Motor neuron (in vitro differentiated cells): ENCODE results near the gene DCDC2B. TPM values are rescaled to one million over a fixed set of nuclear protein-coding genes. Genes with fewer than 3 reads are reported as not detected.

Source experiments
- ATAC-seq, 8 experiments: fragments of 200-7000 bp; cut with Tn5 transposase; replicated peaks in 6 of 8; 2 replicates each; pipeline ENCODE4 v1.8.0; 2021; ENCODE audit warnings: mild to moderate bottlenecking in 8 of 8, moderate library complexity in 8 of 8
- H3K27ac ChIP-seq, 2 donors: fragments of 250-450 bp; sonication (Bioruptor Pico); 2 replicates each; pipeline ENCODE4 v1.9.0; 2021; ENCODE audit warnings: antibody characterized with exemption in 2 of 2, mild to moderate bottlenecking in 2 of 2, moderate library complexity in 1 of 2
- H3K4me1 ChIP-seq, 2 donors: fragments of 250-450 bp; sonication (Bioruptor Pico); replicated peaks in 1 of 2; 2 replicates each; pipeline ENCODE4 v1.6.1; 2021; ENCODE audit warnings: antibody characterized with exemption in 2 of 2, mild to moderate bottlenecking in 2 of 2, moderate library complexity in 1 of 2
- H3K4me3 ChIP-seq, 5 donors: fragments of 250-450 bp; sonication (Bioruptor Pico); 2 replicates each; pipeline ENCODE4 v1.9.0; 2021; ENCODE audit warnings: antibody characterized with exemption in 5 of 5, mild to moderate bottlenecking in 5 of 5, moderate library complexity in 4 of 5
- WGBS, 10 experiments: fragments of 450-650 bp; shearing (Covaris generic); methylation state at CpG; one replicate each; pipeline ENCODE4 v1.0.0; 2022; 5-methylcytosine and 5-hydroxymethylcytosine counted together
- in situ Hi-C, 9 experiments: fragments of 400-800 bp; cut with MboI; loops; one replicate each; pipeline ENCODE4 v1.15.0; 2021; ENCODE audit warnings: low sequenced_read_pairs in 9 of 9, low pct_unique_long_range_greater_than_20kb in 2 of 9; ENCODE audit not compliant: unreplicated experiment in 9 of 9
- total RNA-seq, 8 experiments: library from RNA; unstranded; fragments of 300-600 nt; gene quantifications; 2 replicates each; pipeline versions ENCODE4 v1.2.3 to v1.2.4, GENCODE V29; 2022

DCDC2B gene
- total RNA-seq, 8 experiments from 2014 or later: 0.25 to 3.7 (median 0.98) TPM

DNA sequence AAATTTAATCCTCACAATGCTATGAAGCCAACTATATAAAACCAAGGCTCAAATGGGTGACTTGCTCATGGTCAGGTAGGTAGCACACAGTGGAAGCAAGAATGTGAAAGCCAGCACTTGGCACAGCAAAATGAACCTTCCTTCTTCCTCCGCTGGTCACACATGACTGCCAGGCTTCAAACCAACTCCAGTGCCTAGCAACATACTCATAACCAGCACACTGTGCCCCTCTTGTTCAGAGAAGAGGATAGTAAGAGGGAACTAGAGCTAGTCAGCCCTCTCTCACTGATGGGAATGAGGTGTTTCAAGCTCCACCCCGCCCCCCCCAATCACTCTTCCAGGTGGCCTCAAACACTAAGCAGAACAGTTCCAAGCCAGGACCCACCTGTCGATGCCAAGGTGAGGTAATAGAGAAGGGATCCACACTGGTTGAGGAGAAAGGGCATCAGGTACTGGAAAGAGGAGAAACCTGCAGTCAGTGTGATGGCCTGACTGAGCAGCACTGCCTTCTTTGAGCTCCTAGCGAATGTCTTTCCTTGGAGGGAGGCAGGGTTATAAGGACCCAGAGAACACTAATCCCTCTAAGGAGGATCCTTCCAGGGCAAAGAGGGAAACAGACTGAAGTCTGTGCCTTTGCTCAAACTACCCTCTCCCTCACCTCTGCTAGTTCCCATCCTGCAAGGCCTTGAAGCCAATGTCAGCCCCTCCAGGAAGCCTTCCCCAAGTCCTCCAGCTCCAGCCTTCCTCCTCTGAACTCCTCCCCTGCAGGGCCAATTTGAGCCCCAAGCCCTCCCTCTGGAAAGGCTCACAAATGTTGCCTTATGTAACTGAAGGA, 12.1 kb downstream of the DCDC2B start:
- in situ Hi-C loops: no loop called here
- no peak for ATAC-seq
- peaks cover 16 to 18% of the 10 kb centered on the region in 2 donors for H3K4me1 ChIP-seq
- 80 to 100% (median 88%) methylated on average over 1 to 3 of the region's 4 CpGs; no CpG with 5 or more reads in 4 of the 10 experiments for WGBS, 10 experiments
- peak overlapping the region in 1 of 2 donors; percentile 92 for H3K27ac ChIP-seq
- peak overlapping the region; percentile 57 to 95 (median 93) for H3K4me3 ChIP-seq

DNA sequence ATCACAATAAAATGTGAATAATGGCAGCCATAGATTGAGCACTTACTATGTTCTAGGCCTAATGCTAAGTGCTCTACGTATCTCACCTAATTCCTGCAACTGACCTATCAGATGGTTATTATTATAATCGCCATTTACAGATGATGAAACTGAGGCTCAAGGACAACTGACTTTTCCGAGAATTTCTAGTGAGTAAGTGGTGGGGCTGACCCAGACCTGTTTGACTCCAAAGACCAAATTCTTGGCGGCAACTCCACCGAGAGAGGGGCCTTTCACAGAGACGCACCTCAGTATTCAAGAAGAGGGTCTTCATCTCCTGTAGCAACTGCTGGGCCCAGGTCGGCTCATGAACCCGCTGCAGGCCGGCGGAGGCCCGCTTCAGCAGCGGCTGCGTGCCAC, 12.7 kb downstream of the DCDC2B start:
- in situ Hi-C loops: no loop called here
- H3K27ac ChIP-seq: peak overlapping the region; percentile 80 to 92
- peak overlapping the region; percentile 57 to 95 (median 93) for H3K4me3 ChIP-seq
- H3K4me1 ChIP-seq: peaks cover 16 to 18% of the 10 kb centered on the region in 2 donors
- ATAC-seq: peak in 1 of 8 experiments; percentile 1
- 0 to 20% (median 8%) methylated on average over 1 to 13 of the region's 13 CpGs; no CpG with 5 or more reads in 4 of the 10 experiments for WGBS, 10 experiments

DNA sequence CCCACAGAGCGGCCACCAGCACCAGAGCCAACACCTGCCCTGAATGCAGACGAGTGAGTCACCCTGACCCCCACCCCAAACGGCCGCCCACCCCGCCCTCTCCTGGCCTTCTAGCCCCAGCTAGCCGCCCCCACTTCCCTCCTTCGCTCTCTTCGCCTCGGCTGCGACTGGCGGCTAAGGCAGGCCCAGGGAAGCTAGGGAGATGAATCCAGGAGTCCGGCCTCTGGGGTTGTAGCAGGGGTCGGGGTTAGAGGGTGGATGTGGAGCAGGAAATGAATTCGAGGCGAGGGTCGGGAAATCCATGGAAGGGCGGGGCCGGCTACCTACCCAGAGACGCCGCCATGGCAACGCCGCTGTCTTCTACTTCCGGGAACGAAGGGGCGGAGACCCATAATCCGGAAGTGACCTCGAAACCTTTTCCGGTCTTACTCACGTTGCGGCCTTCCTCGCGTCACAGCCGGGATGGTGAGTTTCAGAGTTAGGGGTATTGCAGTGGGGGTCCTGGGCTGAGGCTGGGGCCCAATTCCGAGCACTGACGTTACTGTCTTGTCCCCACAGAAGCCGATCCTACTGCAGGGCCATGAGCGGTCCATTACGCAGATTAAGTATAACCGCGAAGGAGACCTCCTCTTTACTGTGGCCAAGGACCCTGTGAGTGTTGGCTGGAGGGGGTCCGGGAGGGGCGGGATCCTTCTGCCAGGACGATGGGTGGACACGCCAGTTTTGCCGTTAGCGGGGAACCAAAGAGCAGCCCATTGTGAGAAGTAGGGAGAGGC, 13.3 kb downstream of the DCDC2B start, which contains the start of the genes EIF3I and TMEM234:
Gene EIF3I, plus strand, starts transcription at position 428 of the 776 bp plus-strand sequence. Its CDS starts 35 bp downstream, at position 463.
Gene TMEM234, minus strand, starts transcription at position 374 of the 776 bp plus-strand sequence. Its CDS starts 31 bp downstream, at position 343.
- peaks cover 16 to 18% of the 10 kb centered on the region in 2 donors for H3K4me1 ChIP-seq
- WGBS, 10 experiments: 0 to 10% (median 0%) methylated on average over 2 to 19 of the region's 46 CpGs; no CpG with 5 or more reads in 6 of the 10 experiments
- peak within 1 kb of the TSS; percentile 57 to 95 (median 93) for H3K4me3 ChIP-seq
- peak within 1 kb of the TSS; percentile 80 to 92 for H3K27ac ChIP-seq
- in situ Hi-C loops: no loop called here
- peak; percentile 71 to 96 (median 94) for ATAC-seq

DNA sequence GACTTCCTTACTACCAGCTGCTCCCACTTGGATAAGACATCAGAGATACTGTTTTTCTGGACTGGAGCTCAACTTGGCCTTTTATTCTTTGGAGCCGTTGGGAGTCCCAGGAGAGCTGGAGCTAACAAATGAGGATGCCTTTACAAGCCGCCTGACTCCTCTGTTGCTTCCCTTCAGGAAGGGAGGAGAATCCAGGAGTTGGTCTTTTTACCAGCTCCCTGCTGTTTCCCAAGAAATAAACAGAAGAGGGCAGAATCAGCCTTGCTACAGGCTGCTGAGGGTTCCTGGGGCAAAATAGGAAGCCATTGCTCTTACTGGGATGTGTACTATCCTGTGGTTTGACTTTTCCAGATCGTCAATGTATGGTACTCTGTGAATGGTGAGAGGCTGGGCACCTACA, 14.8 kb downstream of the DCDC2B start:
- Histone ChIP-seq H3K27ac (no peak overlapping the region), H3K4me3 (peak overlapping the region in 1 of 5 donors; percentile 93), H3K4me1 (peaks cover 16 to 18% of the 10 kb centered on the region in 2 donors)
- in situ Hi-C loops: no loop called here
- no peak for ATAC-seq
- WGBS, 10 experiments: 67 to 100% (median 86%) methylated on average over 1 to 2 of the region's 3 CpGs; no CpG with 5 or more reads in 5 of the 10 experiments

DNA sequence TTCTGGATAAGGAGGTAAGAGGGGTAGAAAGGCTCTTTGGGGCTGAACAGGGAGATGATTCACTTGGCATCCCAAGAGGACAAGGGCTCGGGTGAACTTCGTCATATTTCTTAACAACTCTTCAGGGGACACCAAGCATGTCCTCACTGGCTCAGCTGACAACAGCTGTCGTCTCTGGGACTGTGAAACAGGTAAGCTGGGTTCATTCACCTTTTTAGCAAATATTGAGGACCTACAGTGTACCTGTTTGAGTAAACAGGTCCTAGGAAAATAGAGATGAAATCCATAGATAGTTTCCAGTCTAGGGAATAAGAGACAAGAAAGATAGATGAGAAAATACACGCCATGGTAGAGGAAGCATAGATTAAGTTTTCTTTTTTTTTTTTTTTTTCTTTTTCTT, 15.4 kb downstream of the DCDC2B start:
- WGBS, 10 experiments: 80 to 100% (median 99%) methylated on average over 1 to 4 of the region's 4 CpGs
- no peak for ATAC-seq
- no peak overlapping the region for H3K4me3 ChIP-seq
- in situ Hi-C loops: no loop called here
- H3K4me1 ChIP-seq: peaks cover 16 to 18% of the 10 kb centered on the region in 2 donors
- H3K27ac ChIP-seq: no peak overlapping the region

DNA sequence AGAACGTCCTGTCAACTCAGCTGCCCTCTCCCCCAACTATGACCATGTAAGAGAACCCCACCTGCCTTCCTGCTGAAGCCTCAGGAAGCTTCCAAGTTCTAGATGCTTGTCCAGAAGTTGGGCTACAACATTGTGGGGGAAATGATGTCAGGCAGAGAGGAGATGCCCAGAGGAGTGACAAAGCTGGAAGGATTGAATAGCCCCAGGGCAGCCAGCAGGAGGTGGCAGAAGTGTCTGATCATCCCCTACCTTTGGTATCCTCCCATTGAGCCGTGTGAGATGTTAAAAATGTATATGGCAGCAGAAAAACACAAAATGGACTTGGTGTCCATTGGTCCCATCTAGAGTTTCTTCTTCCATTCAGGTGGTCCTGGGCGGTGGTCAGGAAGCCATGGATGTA, 19.9 kb downstream of the DCDC2B start:
- ATAC-seq: no peak
- Histone ChIP-seq H3K4me1 (peaks cover under 1% of the 10 kb centered on the region in 2 donors), H3K4me3 (no peak overlapping the region), H3K27ac (no peak overlapping the region)
- in situ Hi-C loops: no loop called here
- WGBS, 10 experiments: 78 to 100% (median 94%) methylated on average over 1 to 3 of the region's 3 CpGs; no CpG with 5 or more reads in 3 of the 10 experiments

DNA sequence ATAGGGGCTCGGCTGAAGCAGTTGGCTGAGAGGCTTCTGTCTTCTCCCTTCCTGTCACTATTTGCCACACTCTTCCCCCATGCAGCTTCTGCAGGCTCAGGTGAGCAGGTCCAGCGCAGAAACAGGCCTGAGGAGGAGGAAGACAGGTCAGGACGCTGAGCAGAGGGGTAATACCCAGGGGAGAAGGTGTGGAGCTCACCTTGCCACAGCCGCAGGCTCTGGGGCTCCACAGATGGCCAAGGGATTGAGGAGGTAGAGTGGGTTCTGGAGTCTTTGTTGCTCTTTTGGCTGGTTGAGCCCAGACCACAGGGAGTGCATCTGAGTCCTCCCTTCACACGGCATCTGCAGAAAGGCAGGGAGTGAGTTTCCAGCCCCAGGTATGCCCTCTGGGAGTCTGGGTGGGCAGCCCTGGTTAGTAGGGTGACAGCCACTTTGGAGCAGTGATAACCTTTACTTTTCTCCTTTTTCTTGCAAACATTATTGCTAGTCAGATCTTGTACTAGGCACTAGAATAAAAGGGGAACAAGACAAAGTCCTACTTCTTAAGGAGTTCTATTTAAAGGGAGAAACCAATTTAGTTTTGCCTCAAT, 23.0 kb downstream of the DCDC2B start:
- 67 to 100% (median 81%) methylated on average over 1 to 5 of the region's 5 CpGs; no CpG with 5 or more reads in 2 of the 10 experiments for WGBS, 10 experiments
- Histone ChIP-seq H3K4me3 (no peak overlapping the region), H3K27ac (no peak overlapping the region), H3K4me1 (no peaks in the 10 kb centered on the region)
- ATAC-seq: peak in 1 of 8 experiments; percentile 3
- in situ Hi-C loops: no loop called here

DNA sequence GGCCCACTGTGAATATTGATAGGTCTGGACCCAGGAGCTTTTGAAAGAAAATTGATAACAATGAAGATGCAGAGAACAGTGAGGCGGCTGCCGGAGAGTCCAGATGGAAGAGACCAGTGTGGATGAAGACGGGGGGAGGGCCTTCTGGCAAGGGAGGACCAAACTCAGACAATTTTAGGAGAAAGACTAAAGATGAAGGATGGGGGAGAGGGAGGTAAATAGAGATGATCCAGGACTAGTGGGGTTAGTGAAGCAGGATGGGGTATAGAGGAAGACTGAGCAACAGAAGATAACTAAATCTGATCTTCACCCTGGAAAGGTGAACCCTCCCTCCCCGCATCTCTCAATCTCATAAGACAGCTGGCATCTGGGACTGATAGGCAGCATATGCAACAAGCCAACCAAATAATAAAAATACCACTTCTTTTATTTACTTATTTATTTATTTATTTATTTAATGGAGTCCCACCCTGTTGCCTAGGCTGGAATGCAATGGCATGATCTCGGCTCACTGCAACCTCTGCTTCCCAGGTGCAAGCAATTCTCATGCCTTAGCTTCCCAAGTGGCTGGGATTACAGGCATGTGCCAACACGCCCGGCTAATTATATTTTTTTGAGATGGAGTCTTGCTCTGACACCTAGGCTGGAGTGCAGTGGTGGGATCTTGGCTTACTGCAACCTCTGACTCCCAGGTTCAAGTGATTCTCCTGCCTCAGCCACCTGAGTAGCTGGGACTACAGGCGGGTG, 23.8 kb downstream of the DCDC2B start:
- WGBS, 10 experiments: 33 to 89% (median 76%) methylated on average over 1 to 8 of the region's 8 CpGs
- Histone ChIP-seq H3K4me3 (no peak overlapping the region), H3K4me1 (no peaks in the 10 kb centered on the region), H3K27ac (no peak overlapping the region)
- peak in 1 of 8 experiments; percentile 5 for ATAC-seq
- in situ Hi-C loops: no loop called here

DNA sequence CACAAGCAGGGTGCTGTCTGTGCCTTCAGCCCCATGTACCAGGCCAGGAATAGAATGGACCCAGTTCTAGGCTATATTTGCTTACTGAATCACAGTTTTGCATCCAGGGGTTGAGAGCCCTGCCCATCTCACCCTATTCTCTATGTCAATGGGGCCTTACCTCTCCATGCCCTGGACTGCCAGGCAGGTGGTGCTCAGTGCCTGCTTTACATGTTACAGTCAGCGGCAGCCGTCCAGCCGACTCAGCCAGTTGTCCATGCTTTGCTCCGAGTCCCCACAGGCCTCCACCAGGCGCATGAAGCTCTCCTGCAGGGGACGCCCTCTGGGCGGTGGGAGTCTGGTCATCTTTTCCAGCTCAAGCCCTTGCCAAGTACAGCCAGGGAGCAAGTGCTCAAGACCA, 25.9 kb downstream of the DCDC2B start:
- no peak overlapping the region for H3K27ac ChIP-seq
- ATAC-seq: peak in 1 of 8 experiments; percentile 9
- peaks cover 5 to 7% of the 10 kb centered on the region in 2 donors for H3K4me1 ChIP-seq
- H3K4me3 ChIP-seq: no peak overlapping the region
- whole genome bisulfite sequencing, 10 experiments: 71 to 100% (median 78%) methylated on average over 1 to 6 of the region's 7 CpGs; no CpG with 5 or more reads in 4 of the 10 experiments
- in situ Hi-C loops: no loop called here

DNA sequence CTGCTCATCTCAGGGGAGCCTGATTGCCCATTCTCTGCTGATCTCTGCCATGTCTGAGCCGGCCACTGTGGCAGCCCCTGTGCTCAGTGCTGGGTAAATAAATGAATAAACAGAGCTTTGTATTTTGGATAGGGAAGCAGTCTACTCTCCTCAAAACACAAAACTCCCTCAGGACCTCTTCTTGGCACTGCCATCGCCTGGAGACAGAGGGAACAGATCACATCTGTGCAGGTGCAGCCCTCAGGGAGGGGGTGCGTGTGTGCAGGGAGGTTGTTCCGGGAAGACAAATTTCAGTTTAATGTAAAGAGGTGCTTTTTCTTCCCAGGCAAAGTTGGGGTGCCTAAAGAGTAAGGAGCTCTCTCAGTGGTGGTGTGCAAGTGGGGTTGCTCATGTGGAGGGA, 30.4 kb downstream of the DCDC2B start:
- no peak overlapping the region for H3K4me3 ChIP-seq
- ATAC-seq: no peak
- WGBS, 10 experiments: 40 to 92% (median 70%) methylated on average over 2 to 4 of the region's 4 CpGs; no CpG with 5 or more reads in 5 of the 10 experiments
- H3K4me1 ChIP-seq: peaks cover 10 to 22% of the 10 kb centered on the region in 2 donors
- H3K27ac ChIP-seq: no peak overlapping the region
- in situ Hi-C loops: no loop called here

DNA sequence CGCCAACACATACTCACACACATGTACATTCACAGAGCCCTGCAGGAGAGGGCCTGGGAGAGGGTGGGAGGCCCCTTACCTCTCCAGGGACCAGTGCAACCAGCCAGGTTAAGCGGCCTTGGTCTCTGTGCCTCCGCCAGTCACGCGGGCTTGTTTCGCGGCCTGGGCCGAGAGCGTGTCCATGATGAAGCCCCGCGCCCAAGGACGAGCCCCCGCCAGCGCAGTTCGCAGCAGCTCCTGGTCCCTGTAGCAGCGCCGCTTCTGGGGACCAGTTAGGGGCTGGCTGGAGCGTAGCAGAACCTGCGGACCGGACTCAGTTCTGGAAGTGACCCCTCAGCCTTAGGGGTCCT, 30.9 kb downstream of the DCDC2B start:
- ATAC-seq: peak in 5 of 8 experiments; percentile 2 to 22 (median 13)
- H3K27ac ChIP-seq: peak overlapping the region in 1 of 2 donors; percentile 10
- H3K4me3 ChIP-seq: peak overlapping the region in 3 of 5 donors; percentile 35 to 41 (median 38)
- H3K4me1 ChIP-seq: peaks cover 10 to 22% of the 10 kb centered on the region in 2 donors
- in situ Hi-C loops: no loop called here
- WGBS, 10 experiments: 31 to 80% (median 47%) methylated on average over 1 to 19 of the region's 20 CpGs; no CpG with 5 or more reads in 6 of the 10 experiments
